ENCODE measurements around the gene HS3ST2.

GRCh38 chr16:22847690-22848089 lies 33.7 kb downstream of the HS3ST2 start:
- TF ChIP-seq MYC (IDR thresholded peaks at IDR 0.05; ENCODE audit: borderline replicate concordance, low read length) (no peak), CTCF (IDR thresholded peaks at IDR 0.05) (no peak), BHLHE40 (IDR thresholded peaks at IDR 0.05; ENCODE audit: low read depth, low read length) (no peak), MAX (IDR thresholded peaks at IDR 0.05) (no peak), EP300 (IDR thresholded peaks at IDR 0.05) (no peak), ZC3H11A (IDR thresholded peaks at IDR 0.05) (no peak), POLR2A (IDR thresholded peaks at IDR 0.05; ENCODE audit: low read length) (no peak), HDAC2 (IDR thresholded peaks at IDR 0.05) (no peak), CHD2 (IDR thresholded peaks at IDR 0.05; ENCODE audit: low read length, partially characterized antibody) (no peak), JUN (IDR thresholded peaks at IDR 0.05) (no peak), REST (IDR thresholded peaks at IDR 0.05) (no peak), PHF8 (IDR thresholded peaks at IDR 0.05; ENCODE audit: borderline replicate concordance, low read depth) (no peak)

Data from A549 (cell line).